DND-41 (cell line): ENCODE results near the gene ZC3H12C.

Experiments used
- ATAC-seq: fragments of 200-7000 bp; cut with Tn5 transposase; 3 replicates; pipeline ENCODE4 v1.9.1; 2021; ENCODE audit warnings: low read depth; ENCODE audit not compliant: insufficient read depth
- DNase-seq: peaks from one replicate; pipeline ENCODE4 v3.0.0-alpha.2; 2020
- H2AFZ ChIP-seq: 2 replicates; pipeline ENCODE4 v1.6.0; 2012; ENCODE audit warnings: low read depth, low read length
- H3K27ac ChIP-seq: 2 replicates; pipeline ENCODE4 v1.5.1; 2012; ENCODE audit warnings: low read length, inconsistent platforms
- H3K27me3 ChIP-seq: fragments of 200-600 bp; sonication (generic); 2 replicates; pipeline ENCODE4 v1.6.0; 2012; ENCODE audit warnings: low read length, mild to moderate bottlenecking, inconsistent platforms; ENCODE audit not compliant: insufficient read depth, poor library complexity
- H3K36me3 ChIP-seq: 2 replicates; pipeline ENCODE4 v1.5.1; 2012; ENCODE audit warnings: low read length, inconsistent platforms; ENCODE audit not compliant: insufficient read depth
- H3K4me1 ChIP-seq: 2 replicates; pipeline ENCODE4 v1.5.1; 2012; ENCODE audit warnings: mild to moderate bottlenecking, low read length; ENCODE audit not compliant: insufficient read depth
- H3K4me2 ChIP-seq: 2 replicates; pipeline ENCODE4 v1.6.0; 2012; ENCODE audit warnings: mild to moderate bottlenecking, moderate library complexity, low read length, inconsistent platforms; ENCODE audit not compliant: insufficient read depth
- H3K4me3 ChIP-seq, 2 experiments: fragments of 200-600 bp in 1 of 2; shearing (Covaris generic) in 1 of 2; 2 replicates each; pipeline ENCODE4 v1.5.1; 2012 to 2016; ENCODE audit warnings: inconsistent platforms in 2 of 2, low read length in 2 of 2, mild to moderate bottlenecking in 2 of 2, low read depth in 1 of 2, moderate library complexity in 1 of 2
- H3K79me2 ChIP-seq: 2 replicates; pipeline ENCODE4 v1.6.0; 2012; ENCODE audit warnings: low read length, inconsistent platforms; ENCODE audit not compliant: insufficient read depth
- H3K9ac ChIP-seq: 2 replicates; pipeline ENCODE4 v1.6.0; 2012; ENCODE audit warnings: low read depth, mild to moderate bottlenecking, inconsistent platforms, low read length, moderate library complexity
- H3K9me3 ChIP-seq: 2 replicates; pipeline ENCODE4 v1.5.1; 2012; ENCODE audit warnings: low read length, moderate library complexity, mild to moderate bottlenecking, inconsistent platforms; ENCODE audit not compliant: insufficient read depth, severe bottlenecking
- H4K20me1 ChIP-seq: 2 replicates; pipeline ENCODE4 v1.6.0; 2012; ENCODE audit warnings: low read length; ENCODE audit not compliant: insufficient read depth
- CTCF ChIP-seq: IDR thresholded peaks from 2 replicates; pipeline ENCODE4 v1.5.1; 2012; ENCODE audit warnings: borderline replicate concordance, low read length, moderate library complexity, mild to moderate bottlenecking; ENCODE audit not compliant: poor library complexity, severe bottlenecking; ENCODE audit errors: extremely low read depth
- EZH2 ChIP-seq: IDR thresholded peaks from 3 replicates; pipeline ENCODE4 v1.6.1; 2012; ENCODE audit warnings: borderline replicate concordance, low read depth, mild to moderate bottlenecking, moderate library complexity, low read length, inconsistent platforms; ENCODE audit not compliant: severe bottlenecking

Gene ZC3H12C

GRCh38 chr11:110049501-110050200, 43.5 kb upstream of the ZC3H12C start:
- no peaks in the 10 kb centered on the region for H3K9me3 ChIP-seq
- H3K4me2 ChIP-seq, result no peak overlapping the region
- H3K4me1 ChIP-seq, result no peaks in the 10 kb centered on the region
- DNase-seq (no peak), ATAC-seq (no peak)
- TF ChIP-seq CTCF (no peak), EZH2 (no peak)
- H3K4me3 ChIP-seq, result no peak overlapping the region
- H4K20me1 ChIP-seq, result no peaks in the 10 kb centered on the region
- H3K79me2 ChIP-seq, result no peaks in the 10 kb centered on the region
- no peaks in the 10 kb centered on the region for H3K27me3 ChIP-seq
- H2AFZ ChIP-seq, result no peak overlapping the region
- H3K27ac ChIP-seq, result no peak overlapping the region
- no peaks in the 10 kb centered on the region for H3K36me3 ChIP-seq
- no peak overlapping the region for H3K9ac ChIP-seq

GRCh38 chr11:110050201-110050506, 43.0 kb upstream of the ZC3H12C start:
- no peak overlapping the region for H3K9ac ChIP-seq
- TF ChIP-seq EZH2, result no peak
- no peak for TF ChIP-seq CTCF

GRCh38 chr11:110053848-110054414, 39.3 kb upstream of the ZC3H12C start:
- TF ChIP-seq EZH2 (no peak), CTCF (no peak)
- H3K4me2 ChIP-seq, result no peak overlapping the region
- H3K4me3 ChIP-seq, result no peak overlapping the region
- H3K79me2 ChIP-seq, result no peaks in the 10 kb centered on the region
- H3K27me3 ChIP-seq, result no peaks in the 10 kb centered on the region
- H3K9me3 ChIP-seq, result no peaks in the 10 kb centered on the region
- H3K36me3 ChIP-seq, result no peaks in the 10 kb centered on the region
- no peaks in the 10 kb centered on the region for H3K4me1 ChIP-seq
- no peak overlapping the region for H3K9ac ChIP-seq
- ATAC-seq (no peak), DNase-seq (no peak)
- H4K20me1 ChIP-seq, result no peaks in the 10 kb centered on the region
- H3K27ac ChIP-seq, result no peak overlapping the region
- no peak overlapping the region for H2AFZ ChIP-seq

More at GRCh38 chr11:110050201-110050506, 43.0 kb upstream of the ZC3H12C start:
- Histone ChIP-seq H3K27ac (no peak overlapping the region), H2AFZ (no peak overlapping the region), H3K9me3 (no peaks in the 10 kb centered on the region), H3K4me3 (no peak overlapping the region), H3K4me1 (no peaks in the 10 kb centered on the region), H3K4me2 (no peak overlapping the region), H3K27me3 (no peaks in the 10 kb centered on the region), H3K36me3 (no peaks in the 10 kb centered on the region), H4K20me1 (no peaks in the 10 kb centered on the region), H3K79me2 (no peaks in the 10 kb centered on the region)
- DNase-seq (no peak), ATAC-seq (no peak)
